Measurements from ENCODE around the gene AHSG. TPM values are rescaled to one million over a fixed set of nuclear protein-coding genes. Genes with fewer than 3 reads are reported as not detected.
"Not testable (repeated sequence)": the region's sequence is repeated elsewhere in the genome, so short reads cannot be mapped to it uniquely, and the experiment has no call there.

AHSG gene, protein sequence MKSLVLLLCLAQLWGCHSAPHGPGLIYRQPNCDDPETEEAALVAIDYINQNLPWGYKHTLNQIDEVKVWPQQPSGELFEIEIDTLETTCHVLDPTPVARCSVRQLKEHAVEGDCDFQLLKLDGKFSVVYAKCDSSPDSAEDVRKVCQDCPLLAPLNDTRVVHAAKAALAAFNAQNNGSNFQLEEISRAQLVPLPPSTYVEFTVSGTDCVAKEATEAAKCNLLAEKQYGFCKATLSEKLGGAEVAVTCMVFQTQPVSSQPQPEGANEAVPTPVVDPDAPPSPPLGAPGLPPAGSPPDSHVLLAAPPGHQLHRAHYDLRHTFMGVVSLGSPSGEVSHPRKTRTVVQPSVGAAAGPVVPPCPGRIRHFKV
- not detected for total RNA-seq
- total RNA-seq: 0 to 0.08 reads per million in 2 donors

GRCh38 chr3:186612721-186613636 is at the start of gene AHSG:
AHSG (plus strand) TSS chr3:186613060; CDS start chr3:186613142, 82 bp downstream.
- ATAC-seq: no peak
- Mint-ChIP-seq H3K4me1 (peaks cover 17% of the 10 kb centered on the region), H3K4me3 (no peak within 1 kb of the TSS), H3K27me3 (peaks cover 26% of the 10 kb centered on the region), H3K27ac (no peak within 1 kb of the TSS), H3K36me3 (ENCODE audit: low read depth) (peaks cover 2% of the 10 kb centered on the region)
- DNase-seq: no peak
- no peaks in the 10 kb centered on the region for H3K9me3 ChIP-seq (ENCODE audit: control insufficient read depth, low read length, poor library complexity, severe bottlenecking)

DNA sequence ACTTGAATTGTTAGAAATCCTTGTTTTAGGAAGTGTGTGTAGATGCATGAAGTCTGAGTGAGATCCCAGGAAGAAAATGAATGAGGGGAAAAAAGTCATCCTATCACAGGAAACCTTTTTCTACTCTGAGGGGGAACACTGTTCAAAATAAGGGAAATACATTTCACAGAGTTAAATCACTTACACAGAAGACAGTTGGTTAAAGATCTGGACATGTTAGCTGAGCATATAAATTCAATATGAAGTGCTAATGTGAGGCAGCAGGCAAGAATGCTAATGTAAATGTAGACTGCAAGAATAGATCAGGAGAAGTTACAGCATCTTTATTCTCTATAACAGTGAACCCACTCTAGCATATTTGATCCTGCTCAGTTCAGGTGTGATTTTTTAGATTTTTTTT is 48.3 kb upstream of the AHSG start:
- H3K9me3 ChIP-seq (ENCODE audit: control insufficient read depth, low read length, poor library complexity, severe bottlenecking): no peaks in the 10 kb centered on the region
- no peaks in the 10 kb centered on the region for H3K27me3 Mint-ChIP-seq
- peaks cover 29% of the 10 kb centered on the region for H3K4me1 Mint-ChIP-seq
- no peaks in the 10 kb centered on the region for H3K36me3 Mint-ChIP-seq (ENCODE audit: low read depth)
- no peak for DNase-seq
- H3K27ac Mint-ChIP-seq: no peak overlapping the region
- H3K4me3 Mint-ChIP-seq: peak overlapping the region; percentile 5
- ATAC-seq: no peak

GRCh38 chr3:186566772-186567071 is 46.1 kb upstream of the AHSG start:
- DNase-seq (no peak), ATAC-seq (no peak)
- no peaks in the 10 kb centered on the region for H3K27me3 Mint-ChIP-seq
- peaks cover 2% of the 10 kb centered on the region for H3K36me3 Mint-ChIP-seq (ENCODE audit: low read depth)
- H3K4me1 Mint-ChIP-seq: peaks cover 40% of the 10 kb centered on the region
- peak overlapping the region; percentile 92 for H3K27ac Mint-ChIP-seq
- H3K4me3 Mint-ChIP-seq: peak overlapping the region; percentile 94
- no peaks in the 10 kb centered on the region for H3K9me3 ChIP-seq (ENCODE audit: control insufficient read depth, low read length, poor library complexity, severe bottlenecking)

DNA sequence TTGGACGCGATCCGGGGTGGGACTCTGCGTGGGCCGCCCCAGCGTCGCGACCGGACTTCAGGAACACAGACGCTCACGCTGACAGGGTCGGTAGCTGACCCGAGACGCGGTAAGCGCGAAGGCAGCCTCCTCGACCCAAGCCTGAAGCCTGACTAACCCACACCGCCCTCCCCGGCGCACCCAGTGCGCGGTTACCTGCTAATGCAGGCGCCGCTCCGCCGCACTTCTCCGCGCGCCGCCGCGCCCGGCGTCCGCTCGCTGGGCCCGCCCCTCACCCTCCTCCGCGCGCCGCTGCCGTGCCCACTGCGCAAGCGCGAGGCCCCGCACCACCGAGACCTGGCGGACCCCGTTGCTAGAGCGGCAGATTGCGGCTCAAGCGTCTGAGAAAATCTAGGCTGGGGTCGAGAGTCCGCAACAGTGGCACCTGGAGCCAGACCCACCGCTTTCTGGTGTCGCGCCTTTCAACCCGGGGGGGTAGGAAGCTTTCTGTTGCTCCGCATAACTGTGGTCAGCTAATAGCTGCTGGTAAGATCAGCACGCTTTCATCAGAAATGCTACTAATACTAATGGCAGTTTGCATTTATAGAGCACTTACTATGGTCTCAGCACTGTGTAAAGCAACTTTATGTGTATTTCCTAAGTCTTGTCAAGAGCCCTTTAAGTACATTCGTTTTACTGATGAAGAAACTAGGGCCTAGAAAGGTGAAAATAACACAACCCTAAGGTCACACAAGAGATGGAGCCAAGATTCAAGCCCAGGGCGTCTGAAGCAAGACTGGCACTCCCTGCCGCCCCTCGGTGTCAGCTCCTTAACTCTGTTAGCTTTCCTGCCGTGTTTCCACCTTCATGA is 45.6 kb upstream of the AHSG start, which contains the start of gene TBCCD1:
Gene TBCCD1 (minus strand): TSS at position 268 of the 850 bp plus-strand sequence. CDS start 3,010 bp downstream, outside the sequence.
- H3K4me1 Mint-ChIP-seq: peaks cover 38% of the 10 kb centered on the region
- no peaks in the 10 kb centered on the region for H3K9me3 ChIP-seq (ENCODE audit: control insufficient read depth, low read length, poor library complexity, severe bottlenecking)
- DNase-seq (peak; percentile 94 to 99 (median 95)), ATAC-seq (peak; percentile 63)
- peaks cover 2% of the 10 kb centered on the region for H3K36me3 Mint-ChIP-seq (ENCODE audit: low read depth)
- peak within 1 kb of the TSS; percentile 94 for H3K4me3 Mint-ChIP-seq
- no peaks in the 10 kb centered on the region for H3K27me3 Mint-ChIP-seq
- H3K27ac Mint-ChIP-seq: peak within 1 kb of the TSS; percentile 92

GRCh38 chr3:186569361-186569760 is 43.5 kb upstream of the AHSG start:
- not testable (repeated sequence) for H3K36me3 Mint-ChIP-seq (ENCODE audit: low read depth); DNase-seq
- H3K4me1 Mint-ChIP-seq: peaks cover 36% of the 10 kb centered on the region

GRCh38 chr3:186569779-186570095 is 43.1 kb upstream of the AHSG start:
- peaks cover 38% of the 10 kb centered on the region for H3K4me1 Mint-ChIP-seq
- peak overlapping the region; percentile 96 for H3K4me3 Mint-ChIP-seq

More at GRCh38 chr3:186569361-186569760, 43.5 kb upstream of the AHSG start:
- Mint-ChIP-seq H3K27ac (peak overlapping the region; percentile 95), H3K4me3 (peak overlapping the region; percentile 96)
- not testable (repeated sequence) for H3K9me3 ChIP-seq (ENCODE audit: control insufficient read depth, low read length, poor library complexity, severe bottlenecking); ATAC-seq; H3K27me3 Mint-ChIP-seq

GRCh38 chr3:186570096-186570940 is 42.5 kb upstream of the AHSG start, which contains the start of gene DNAJB11:
DNAJB11 (plus strand) TSS chr3:186570720; CDS start chr3:186570898, 178 bp downstream.
- peak; percentile 93 to 97 (median 93) for DNase-seq
- Mint-ChIP-seq H3K4me3 (peak within 1 kb of the TSS; percentile 96), H3K36me3 (ENCODE audit: low read depth) (peaks cover 2% of the 10 kb centered on the region), H3K27ac (peak within 1 kb of the TSS; percentile 95), H3K4me1 (peaks cover 37% of the 10 kb centered on the region), H3K27me3 (no peaks in the 10 kb centered on the region)
- ATAC-seq: peak; percentile 85
- H3K9me3 ChIP-seq (ENCODE audit: control insufficient read depth, low read length, poor library complexity, severe bottlenecking): no peaks in the 10 kb centered on the region

More at GRCh38 chr3:186569779-186570095, 43.1 kb upstream of the AHSG start:
- no peaks in the 10 kb centered on the region for H3K27me3 Mint-ChIP-seq
- peak overlapping the region; percentile 95 for H3K27ac Mint-ChIP-seq
- peaks cover 2% of the 10 kb centered on the region for H3K36me3 Mint-ChIP-seq (ENCODE audit: low read depth)
- DNase-seq (no peak), ATAC-seq (no peak)
- H3K9me3 ChIP-seq (ENCODE audit: control insufficient read depth, low read length, poor library complexity, severe bottlenecking): no peaks in the 10 kb centered on the region

DNA sequence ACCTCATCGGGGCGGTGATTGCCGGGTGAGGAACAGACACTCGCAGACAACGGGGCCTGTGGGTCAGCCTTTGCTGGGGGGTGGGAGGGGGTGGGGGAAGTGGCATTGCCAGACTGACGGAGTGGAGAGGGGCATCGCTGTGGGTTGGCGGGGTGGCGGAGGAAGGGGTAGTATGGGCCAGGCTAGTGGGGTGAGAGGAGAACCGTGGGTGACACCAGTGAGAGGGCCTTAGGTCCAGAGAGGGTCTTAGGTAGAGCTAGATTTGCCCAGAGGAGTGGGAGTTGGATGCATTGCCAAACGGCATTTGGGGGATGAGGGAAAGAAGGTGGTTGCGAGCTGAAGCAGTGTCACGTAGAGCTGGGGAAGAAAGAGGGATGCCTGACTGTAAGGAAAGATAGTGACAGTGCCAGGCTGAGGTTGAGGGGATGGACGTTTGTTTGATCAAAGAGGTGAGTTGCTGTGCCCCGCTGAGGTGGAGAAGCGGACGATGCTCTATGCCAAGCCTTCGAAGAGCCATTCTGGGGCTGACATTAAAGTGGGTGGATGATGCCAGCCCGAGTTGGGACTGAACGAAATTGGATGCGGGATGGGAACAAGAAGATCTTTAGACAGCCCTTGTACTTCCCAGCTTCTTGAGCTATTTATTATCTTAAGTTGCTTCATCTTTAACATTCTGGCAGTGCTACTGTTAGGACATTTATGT is 41.8 kb upstream of the AHSG start:
- Mint-ChIP-seq H3K36me3 (ENCODE audit: low read depth) (peaks cover 5% of the 10 kb centered on the region), H3K27me3 (no peaks in the 10 kb centered on the region), H3K4me3 (peak overlapping the region; percentile 96), H3K4me1 (peaks cover 39% of the 10 kb centered on the region), H3K27ac (peak overlapping the region; percentile 95)
- H3K9me3 ChIP-seq (ENCODE audit: control insufficient read depth, low read length, poor library complexity, severe bottlenecking): no peaks in the 10 kb centered on the region
- ATAC-seq: no peak
- no peak for DNase-seq

- H3K36me3 Mint-ChIP-seq (ENCODE audit: low read depth): peaks cover 5% of the 10 kb centered on the region
- H3K4me3 Mint-ChIP-seq: peak overlapping the region; percentile 96
- H3K9me3 ChIP-seq (ENCODE audit: control insufficient read depth, low read length, poor library complexity, severe bottlenecking): no peaks in the 10 kb centered on the region
- DNase-seq (no peak), ATAC-seq (no peak)
- H3K27ac Mint-ChIP-seq: peak overlapping the region; percentile 95
- H3K27me3 Mint-ChIP-seq: no peaks in the 10 kb centered on the region
- H3K4me1 Mint-ChIP-seq: peaks cover 35% of the 10 kb centered on the region
These were observed 41.2 kb upstream of the AHSG start for GRCh38 chr3:186571644-186572013.

- H3K9me3 ChIP-seq (ENCODE audit: control insufficient read depth, low read length, poor library complexity, severe bottlenecking): no peaks in the 10 kb centered on the region
- H3K4me1 Mint-ChIP-seq: peaks cover 13% of the 10 kb centered on the region
- H3K4me3 Mint-ChIP-seq: no peak overlapping the region
- DNase-seq: no peak
- ATAC-seq: no peak
- H3K27ac Mint-ChIP-seq: no peak overlapping the region
- H3K27me3 Mint-ChIP-seq: no peaks in the 10 kb centered on the region
- H3K36me3 Mint-ChIP-seq (ENCODE audit: low read depth): peaks cover 9% of the 10 kb centered on the region
These were observed 35.3 kb upstream of the AHSG start for GRCh38 chr3:186577521-186577920.

DNA sequence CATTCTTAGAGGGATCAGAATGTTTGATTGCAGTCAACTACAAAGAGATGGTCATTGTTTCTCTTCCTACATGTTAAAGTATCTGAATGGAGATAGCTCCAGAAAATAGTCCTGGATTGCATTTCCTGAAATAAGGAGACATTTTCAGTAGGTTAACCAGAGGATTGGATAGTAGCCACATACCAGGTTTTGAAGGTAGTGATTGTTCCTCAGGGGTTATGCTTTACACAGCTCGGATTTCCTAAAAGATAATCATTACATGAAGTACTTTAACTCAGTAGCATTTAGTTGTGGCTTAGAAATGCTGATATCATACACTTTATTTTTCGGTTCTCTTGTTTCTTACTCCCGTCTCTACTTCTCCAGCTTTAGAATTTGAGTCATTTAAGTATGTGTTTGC is 32.1 kb upstream of the AHSG start:
- Mint-ChIP-seq H3K27ac (peak overlapping the region; percentile 49), H3K4me3 (no peak overlapping the region), H3K27me3 (no peaks in the 10 kb centered on the region), H3K4me1 (peaks cover 10% of the 10 kb centered on the region), H3K36me3 (ENCODE audit: low read depth) (peaks cover 20% of the 10 kb centered on the region)
- H3K9me3 ChIP-seq (ENCODE audit: control insufficient read depth, low read length, poor library complexity, severe bottlenecking): no peaks in the 10 kb centered on the region
- DNase-seq: no peak
- ATAC-seq: no peak
